NCI-H1092 treated with DMSO at 0.1 percent for 48 hours (cell line): ENCODE measurements around the gene FAAP20.
A peak's percentile ranks its signal among the peaks of the same experiment; 100 is the strongest.

Experiments
- DNase-seq: peaks from one replicate; lab custom pipeline; 2025; lab: John Stamatoyannopoulos, UW

Gene FAAP20

GRCh38 chr1:2177946-2178538 is 16.5 kb downstream of the FAAP20 start:
- DNase-seq: no peak

GRCh38 chr1:2177541-2177940 is 17.0 kb downstream of the FAAP20 start:
- no peak for DNase-seq

DNA sequence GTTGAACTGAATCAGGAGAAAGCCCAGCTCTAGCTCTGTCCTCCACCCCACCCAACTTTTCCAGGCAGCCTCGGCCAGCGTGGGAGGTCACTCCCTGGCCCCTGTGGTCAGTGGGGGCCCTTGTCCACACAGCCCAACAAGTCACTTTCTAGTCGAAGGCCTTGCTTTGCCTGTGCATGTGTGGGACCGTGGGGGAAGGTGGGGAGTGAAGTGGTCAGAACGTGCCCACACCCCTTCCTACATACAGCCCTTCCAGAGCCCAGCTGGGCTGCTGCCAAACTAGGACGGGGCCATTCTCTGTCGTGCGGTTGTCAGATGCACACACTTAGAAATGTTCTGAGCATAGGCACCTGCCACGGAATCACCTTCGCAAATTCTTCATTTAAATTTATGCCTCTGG is 18.0 kb downstream of the FAAP20 start:
- no peak for DNase-seq

GRCh38 chr1:2175681-2176454 is 18.7 kb downstream of the FAAP20 start:
- no peak for DNase-seq

GRCh38 chr1:2175055-2175414 is 19.5 kb downstream of the FAAP20 start:
- DNase-seq: no peak

GRCh38 chr1:2174348-2175054 is 20.1 kb downstream of the FAAP20 start:
- DNase-seq: peak; percentile 20

- DNase-seq: no peak
These were observed 20.8 kb downstream of the FAAP20 start for GRCh38 chr1:2173546-2174347.

GRCh38 chr1:2172551-2173146 is 21.9 kb downstream of the FAAP20 start:
- DNase-seq: no peak

GRCh38 chr1:2172012-2172411 is 22.6 kb downstream of the FAAP20 start:
- DNase-seq: no peak

GRCh38 chr1:2170211-2170610 is 24.4 kb downstream of the FAAP20 start:
- DNase-seq: no peak

DNA sequence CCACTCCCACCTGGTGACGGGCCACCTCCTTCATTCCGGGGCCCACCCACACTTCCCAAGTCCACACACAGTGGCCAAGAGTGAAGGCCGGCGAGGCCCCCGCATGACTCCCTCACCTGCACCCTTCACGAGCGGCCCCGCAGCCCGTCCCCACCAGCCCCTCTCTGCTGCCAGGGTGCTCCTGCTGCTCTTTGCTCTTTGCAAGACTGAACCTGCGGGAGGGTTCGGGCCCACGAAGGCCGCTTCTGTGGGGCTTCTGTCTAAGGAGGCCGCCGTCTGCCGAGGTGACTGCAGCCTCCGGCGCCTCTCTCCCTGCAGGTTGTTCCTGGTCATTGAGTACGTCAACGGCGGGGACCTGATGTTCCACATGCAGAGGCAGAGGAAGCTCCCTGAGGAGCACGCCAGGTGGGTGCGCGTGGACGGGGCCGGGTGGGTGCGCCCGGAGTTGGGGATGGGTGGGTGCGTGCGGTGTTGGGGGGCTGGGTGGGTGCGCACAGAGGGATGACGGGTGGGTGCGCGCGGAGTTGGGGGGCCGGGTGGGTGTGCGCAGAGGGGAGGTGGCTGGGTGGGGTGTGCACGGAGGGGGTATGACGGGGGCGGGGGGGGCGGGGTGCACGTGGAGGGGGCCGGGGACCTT is 25.3 kb downstream of the FAAP20 start:
- DNase-seq: no peak

DNA sequence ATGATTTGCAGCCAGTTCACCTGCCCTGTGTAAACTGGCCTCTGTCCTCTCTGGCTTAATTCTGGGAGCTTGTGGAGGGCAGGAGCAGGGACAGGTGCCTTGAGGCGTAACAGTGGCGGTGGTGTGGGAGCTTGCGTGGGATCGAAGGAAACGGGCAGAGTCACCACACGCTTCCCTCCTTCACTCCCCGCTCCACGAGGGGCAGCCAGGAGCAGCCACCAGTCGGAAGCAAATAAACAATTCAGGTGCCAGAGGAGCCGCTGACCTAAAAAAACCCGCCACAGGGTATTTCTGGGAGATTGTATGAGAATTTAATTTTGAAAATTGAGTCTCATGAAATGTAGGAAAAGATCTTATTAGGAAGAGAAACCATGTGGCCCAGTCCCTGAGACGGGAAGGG is 26.0 kb downstream of the FAAP20 start:
- no peak for DNase-seq

DNA sequence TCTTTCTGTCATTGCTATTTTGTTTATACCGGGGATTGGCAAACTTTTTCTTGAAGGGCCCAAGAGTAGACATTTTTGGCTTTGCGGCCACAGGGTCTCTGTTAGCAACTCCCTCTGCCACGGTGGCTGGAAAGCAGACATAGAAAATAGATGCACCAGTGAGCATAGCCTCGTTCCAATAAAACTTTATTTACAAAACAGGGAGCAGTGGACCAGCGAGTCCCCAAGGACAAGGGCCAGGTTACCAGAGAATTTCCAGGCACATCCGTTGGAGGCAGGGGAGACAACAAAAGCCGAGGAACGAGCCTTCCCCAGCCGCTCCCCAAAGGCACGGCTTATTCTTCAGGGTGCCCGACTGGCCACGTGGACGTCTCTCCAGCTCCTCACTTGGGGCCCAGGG is 26.5 kb downstream of the FAAP20 start:
- no peak for DNase-seq

DNA sequence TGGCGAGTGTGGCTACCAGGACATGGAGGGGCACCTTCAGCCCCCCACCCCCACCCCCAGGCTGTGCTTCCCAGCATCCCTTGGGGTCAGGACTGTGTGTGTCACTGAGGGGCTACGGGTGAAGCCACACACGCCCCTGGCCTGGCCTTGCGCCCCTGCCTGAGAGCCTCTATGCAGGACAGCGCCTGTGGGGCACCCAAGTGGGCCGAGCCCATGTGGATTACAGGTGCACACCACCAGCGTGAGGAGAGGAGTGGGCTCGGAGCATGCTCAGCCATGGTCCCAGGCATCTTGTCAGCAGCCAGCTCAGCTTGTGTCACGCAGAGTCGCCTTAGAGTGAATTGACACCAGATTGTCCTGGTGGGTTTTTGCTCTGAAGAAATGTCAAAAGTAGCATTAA is 27.9 kb downstream of the FAAP20 start:
- no peak for DNase-seq

GRCh38 chr1:2166254-2166653 is 28.3 kb downstream of the FAAP20 start:
- no peak for DNase-seq

GRCh38 chr1:2165646-2166045 is 28.9 kb downstream of the FAAP20 start:
- no peak for DNase-seq

DNA sequence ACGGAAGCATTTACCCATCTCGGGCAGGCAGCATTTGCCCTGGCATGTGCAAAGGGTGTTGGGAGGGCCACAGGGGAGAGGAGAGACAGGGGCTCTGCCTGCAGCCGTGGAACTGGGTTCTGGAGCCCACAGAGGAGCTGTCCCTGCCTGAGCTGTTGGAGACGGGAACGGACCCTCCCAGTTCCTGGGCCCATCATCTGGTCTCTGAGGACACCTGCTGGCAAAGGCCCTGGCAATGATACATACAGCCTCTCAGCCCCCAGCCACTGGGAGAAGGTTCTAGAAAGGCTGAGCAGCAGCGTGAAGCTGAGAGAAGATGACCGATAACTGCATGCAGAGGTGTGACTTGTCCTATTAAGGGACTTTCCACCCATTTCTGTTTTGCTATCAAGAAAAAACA is 31.4 kb downstream of the FAAP20 start:
- DNase-seq: no peak

DNA sequence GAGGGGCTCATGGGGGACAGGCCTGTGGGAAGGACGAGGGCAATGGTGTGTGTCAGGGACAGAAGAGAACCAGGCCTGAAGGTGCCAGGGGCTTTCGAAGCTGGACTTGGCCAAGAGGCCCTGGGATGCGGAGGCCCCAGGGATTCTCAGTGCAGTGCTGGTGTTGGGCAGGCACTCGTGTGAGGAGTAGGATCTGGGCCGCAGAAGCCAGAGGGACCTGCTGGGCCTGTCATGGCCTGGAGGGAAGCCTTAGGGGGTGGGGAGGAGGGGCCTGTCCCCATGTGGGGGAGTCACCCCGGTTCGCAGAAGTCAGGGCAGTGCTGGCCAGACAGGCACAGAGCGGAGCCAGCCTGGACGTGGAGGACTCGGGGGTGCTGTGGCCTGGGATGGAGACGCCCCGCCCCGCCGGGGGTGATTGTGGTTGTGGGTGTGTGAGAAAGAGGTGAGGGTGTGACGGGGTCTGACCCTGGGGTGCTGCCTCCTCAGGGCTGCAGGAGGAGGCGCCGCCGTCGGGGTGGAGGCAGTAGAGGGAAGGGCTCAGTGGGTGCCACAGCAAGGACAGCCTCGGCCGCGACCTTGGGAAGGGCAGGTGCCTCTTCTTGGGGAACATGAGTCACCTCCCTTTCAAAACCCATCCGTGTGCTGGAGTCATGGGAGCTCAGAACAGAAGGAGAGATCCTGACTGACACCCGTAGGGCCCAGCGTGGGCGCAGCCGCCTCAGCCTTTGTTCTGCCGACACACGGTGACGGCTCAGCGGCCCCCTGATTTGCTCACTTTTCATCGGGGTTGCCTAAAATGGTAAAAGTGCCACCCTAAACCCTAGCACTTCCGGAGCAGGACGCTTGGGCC is 33.9 kb downstream of the FAAP20 start:
- no peak for DNase-seq

- no peak for DNase-seq
These were observed 35.4 kb downstream of the FAAP20 start for GRCh38 chr1:2159124-2159523.

DNA sequence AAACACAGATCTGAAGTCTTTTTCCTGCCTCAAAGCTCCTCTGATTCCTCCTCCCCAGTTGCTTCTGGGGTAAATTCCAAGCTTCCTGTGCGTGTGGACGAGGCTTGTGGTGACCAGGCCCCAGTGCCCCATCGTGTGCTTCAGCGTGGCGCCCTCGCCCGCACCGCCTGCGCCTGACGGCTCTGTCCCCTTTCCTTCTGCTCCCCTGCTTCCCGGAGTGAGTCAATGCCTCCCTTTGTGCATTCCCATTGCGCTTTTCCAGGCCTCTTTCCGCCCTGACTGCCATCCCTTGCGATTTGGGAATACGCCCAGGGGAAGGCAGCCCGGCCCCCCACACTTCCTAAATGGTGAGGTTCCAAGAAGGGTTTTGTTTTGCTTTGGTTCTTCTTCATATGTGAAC is 36.3 kb downstream of the FAAP20 start:
- DNase-seq: no peak

- no peak for DNase-seq
These were observed 36.7 kb downstream of the FAAP20 start for GRCh38 chr1:2157856-2158255.
